GM18526 (cell line): ENCODE data around the gene ADM.

Experiments
- POLR2A ChIP-seq: IDR thresholded peaks from 3 replicates; pipeline ENCODE4 v1.6.1; 2011; ENCODE audit not compliant: insufficient read length; ENCODE audit errors: extremely low read depth

ADM gene

GRCh38 chr11:10302744-10303557 is 1.9 kb upstream of the ADM start:
- no peak for TF ChIP-seq POLR2A

- no peak for TF ChIP-seq POLR2A
These were observed 1.1 kb upstream of the ADM start for GRCh38 chr11:10303558-10304363.

DNA sequence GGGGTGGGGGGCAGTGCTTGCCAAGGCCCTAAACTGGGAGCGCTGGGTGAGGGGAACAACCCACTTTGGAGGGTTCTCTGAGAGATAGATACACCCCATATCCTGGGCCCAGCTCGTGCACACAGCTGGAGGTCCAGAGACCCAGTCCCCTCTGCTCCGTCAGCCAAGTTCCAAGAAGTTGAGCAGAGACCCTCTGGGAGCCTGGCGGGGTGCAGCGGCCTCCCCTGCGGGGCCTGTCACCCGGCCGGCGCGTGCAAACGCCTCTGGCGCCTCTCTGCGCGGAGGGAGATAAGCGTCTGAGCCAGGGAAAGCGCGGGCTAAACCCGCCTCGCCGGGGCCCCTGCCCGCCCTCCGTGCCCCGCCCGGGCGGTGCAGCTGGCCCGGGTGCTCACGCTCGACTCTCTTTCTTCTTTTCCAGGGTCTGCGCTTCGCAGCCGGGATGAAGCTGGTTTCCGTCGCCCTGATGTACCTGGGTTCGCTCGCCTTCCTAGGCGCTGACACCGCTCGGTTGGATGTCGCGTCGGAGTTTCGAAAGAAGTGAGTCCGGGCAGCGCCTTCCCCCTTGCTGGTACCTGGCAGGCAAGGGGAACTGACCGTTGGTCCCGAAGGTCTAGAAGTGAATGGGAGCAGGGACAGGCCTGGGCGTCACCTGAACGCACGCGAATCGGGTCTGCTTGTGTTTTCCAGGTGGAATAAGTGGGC is 540 bp downstream of the ADM start:
- TF ChIP-seq POLR2A: no peak

GRCh38 chr11:10305964-10306918 is 1.4 kb downstream of the ADM start:
- TF ChIP-seq POLR2A: no peak

DNA sequence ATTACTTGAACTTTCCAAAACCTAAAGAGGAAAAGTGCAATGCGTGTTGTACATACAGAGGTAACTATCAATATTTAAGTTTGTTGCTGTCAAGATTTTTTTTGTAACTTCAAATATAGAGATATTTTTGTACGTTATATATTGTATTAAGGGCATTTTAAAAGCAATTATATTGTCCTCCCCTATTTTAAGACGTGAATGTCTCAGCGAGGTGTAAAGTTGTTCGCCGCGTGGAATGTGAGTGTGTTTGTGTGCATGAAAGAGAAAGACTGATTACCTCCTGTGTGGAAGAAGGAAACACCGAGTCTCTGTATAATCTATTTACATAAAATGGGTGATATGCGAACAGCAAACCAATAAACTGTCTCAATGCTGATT is 2.1 kb downstream of the ADM start:
- no peak for TF ChIP-seq POLR2A

DNA sequence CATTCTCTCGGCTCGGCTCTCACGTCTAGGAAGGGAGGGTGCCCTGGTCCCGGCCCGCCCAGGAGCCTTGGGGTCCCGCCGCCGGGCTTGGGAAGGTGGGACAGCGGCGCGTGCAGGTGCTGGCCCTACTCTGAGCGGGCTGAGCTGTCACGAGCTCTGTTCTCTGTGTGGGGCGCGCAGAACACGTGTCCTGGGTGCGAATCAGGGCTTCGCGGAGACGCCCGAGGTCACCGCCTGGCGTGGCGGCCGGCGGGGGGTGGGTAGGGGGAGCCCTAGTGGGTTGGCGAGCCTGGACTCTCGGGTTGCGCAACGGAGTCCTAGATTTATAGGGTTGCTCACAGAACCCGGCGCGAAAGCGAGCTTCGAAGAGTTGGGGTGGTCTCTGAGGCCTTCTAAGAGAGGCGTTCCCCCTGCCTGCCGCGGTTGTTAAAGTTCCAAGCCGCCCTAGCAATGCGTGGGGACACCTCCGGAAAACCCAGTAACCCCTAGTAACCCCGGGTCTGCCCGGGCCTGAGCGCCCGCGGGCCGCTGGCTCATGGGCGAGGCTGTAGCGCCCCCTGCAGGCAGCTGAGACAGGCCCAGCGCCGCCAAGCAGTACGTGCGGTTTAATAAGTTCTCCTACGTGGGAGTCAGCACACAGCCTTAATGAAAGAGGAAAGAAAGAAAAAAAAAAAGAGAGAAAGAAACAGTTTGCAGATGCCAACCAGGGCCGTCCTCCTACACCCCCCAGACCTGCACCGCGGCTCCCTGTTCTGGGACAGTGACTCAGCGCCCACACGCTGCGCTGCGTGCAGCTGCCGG is 2.7 kb downstream of the ADM start:
- no peak for TF ChIP-seq POLR2A

DNA sequence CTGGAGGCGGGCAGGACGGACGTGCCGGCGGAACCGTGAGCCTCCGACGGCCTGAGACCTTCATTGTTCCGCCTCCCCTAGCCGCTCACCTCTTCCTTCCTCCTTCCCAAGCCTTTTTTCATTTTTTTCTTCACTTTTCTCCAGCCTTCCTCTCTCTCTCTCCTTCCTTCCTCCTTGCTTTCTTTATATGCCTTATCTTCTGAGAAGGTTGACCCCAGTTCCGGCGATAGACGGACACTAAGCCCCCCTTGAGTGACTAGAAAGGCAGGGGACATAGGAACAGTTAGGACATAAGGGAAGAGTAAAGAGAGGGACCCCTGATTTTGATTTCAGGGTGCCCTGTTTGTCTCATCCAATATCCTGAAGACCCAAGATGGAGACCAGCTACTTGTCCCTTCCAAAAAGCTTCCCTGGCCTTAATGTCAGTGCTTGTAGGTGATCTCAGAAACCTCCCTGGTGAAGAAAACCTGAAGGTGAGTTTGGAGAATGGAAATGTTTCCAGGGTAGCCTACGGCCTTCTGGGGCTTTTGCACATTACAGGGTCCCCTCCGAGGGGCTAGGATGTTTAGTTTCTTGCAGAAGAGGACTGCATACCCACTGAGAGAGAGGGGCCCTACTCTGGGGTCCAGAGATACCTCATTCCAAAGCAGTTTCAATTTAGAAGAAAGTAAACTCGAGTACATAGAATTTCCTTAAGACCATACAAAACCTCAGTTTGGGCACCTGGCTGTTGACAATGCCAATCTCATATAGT is 3.5 kb downstream of the ADM start:
- TF ChIP-seq POLR2A: no peak

DNA sequence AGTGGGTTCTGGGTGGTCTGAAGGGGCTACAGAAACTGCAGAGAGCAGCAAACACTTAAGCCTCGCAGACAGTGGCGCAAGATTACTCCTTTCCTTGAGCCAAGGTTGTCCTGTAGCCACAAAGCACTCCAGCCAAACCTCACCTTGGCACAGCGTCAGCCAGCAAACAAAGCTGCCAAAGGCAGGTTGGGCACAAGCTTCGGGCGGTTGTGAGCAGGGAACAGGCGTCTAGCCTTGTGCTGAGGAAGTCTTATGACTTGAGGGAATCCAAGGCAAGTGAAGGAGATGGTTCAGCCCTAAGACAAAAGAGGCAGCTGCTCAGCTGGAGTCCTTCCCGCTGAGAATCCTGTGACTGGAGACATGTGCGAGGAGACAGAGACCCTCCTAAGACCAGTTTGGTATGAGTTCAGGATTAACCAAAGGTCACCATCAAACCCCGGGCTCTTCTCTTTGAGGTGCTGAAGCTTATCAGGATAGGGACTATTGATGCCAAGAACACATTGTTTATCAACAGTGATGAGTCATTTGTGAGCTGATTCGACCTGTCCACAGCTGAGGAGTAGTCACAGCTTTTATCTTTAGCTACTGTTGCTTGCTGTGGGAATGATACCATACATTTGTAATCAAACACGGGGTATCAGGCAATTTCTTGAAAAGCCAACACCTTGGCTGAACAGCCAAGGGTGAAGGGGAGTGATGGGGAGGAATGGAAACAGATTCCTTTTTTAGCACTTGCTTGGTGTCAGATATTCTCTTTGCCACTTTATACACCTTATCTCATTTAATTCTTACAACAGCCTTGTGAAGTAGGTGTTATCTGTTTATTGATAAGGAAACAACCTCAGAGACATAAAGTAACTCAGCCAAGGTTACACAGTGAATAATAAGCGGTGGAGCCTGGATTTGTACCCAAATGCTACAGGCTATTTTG is 4.6 kb downstream of the ADM start:
- no peak for TF ChIP-seq POLR2A

GRCh38 chr11:10310301-10310841 is 5.5 kb downstream of the ADM start:
- TF ChIP-seq POLR2A: no peak

DNA sequence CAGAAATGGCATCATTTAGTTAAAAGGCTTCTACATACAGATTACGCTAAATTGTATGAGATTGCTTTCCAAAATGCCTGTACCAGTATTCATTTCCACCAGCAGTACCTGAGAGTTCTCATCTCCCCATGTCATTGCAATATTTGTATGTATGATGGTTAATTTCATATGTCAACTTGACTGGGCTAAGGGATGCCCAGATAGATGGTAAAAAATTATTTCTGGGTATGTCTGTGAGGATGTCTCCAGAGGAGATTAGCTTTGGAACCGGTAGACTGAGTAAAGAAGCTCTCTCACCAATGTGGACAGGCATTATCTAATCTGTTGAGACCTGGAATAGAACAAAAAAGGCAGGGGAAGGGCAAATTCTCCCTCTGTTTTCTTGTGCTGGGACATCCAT is 6.9 kb downstream of the ADM start:
- no peak for TF ChIP-seq POLR2A

DNA sequence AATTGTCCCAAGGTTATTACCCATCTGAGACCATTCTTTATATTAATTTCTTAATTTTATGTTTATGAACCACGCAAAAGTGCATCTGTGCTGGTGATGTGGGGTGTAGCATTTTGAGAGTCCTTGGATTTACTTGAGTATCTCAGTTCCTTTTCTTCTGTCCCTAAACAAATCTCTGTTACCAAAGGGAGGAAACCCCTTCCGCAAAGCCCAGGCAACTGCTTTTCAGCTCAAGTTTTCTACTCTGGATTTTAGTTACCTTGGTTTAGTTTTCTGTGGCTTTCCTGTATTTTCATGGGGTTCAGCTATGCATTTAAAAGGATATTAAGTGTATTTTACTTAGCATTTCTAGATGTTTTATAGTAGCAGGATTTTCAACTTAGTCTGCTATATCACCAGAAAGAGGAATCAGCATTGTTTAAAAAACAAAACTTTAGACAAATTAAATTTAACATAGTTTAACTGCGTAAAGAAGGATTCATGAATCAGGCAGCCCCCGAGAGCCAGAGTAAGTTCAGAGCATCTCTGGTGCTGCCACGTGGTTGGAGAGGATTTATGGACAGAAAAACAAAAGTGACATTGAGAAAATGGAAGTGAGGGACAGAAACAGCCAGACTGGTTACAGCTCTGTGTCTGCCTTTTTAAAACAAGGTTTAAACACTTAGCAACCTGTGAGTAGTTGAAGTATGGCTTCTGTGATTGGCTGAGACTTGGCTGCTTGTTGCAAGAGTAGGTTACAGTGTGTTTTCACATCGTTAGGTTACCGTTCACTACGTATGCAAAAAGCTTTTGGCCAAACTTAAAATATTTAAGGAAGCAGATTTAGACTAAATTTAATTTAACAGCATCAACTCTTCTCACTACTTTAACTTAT is 9.6 kb downstream of the ADM start:
- TF ChIP-seq POLR2A: no peak
